HepG2 (cell line): ENCODE results near the gene SRSF8. TPM values are rescaled to one million over a fixed set of nuclear protein-coding genes. Genes with fewer than 3 reads are reported as not detected.
A peak's percentile ranks its signal among the peaks of the same experiment; 100 is the strongest.

ENCODE experiments used
- ARNT2 ChIP-seq: sonication (generic); formaldehyde crosslinking; IDR thresholded peaks from 2 replicates; pipeline ENCODE4 v1.8.0; 2022; ENCODE audit warnings: mild to moderate bottlenecking, low read depth, missing genetic modification reagents, moderate library complexity
- CENPBD1 ChIP-seq: sonication (generic); formaldehyde crosslinking; IDR thresholded peaks from 2 replicates; pipeline ENCODE4 v1.8.0; 2022; ENCODE audit warnings: missing genetic modification reagents, low read depth, mild to moderate bottlenecking, borderline replicate concordance
- EP300 ChIP-seq, 3 experiments: sonication (generic) in 1 of 3; formaldehyde crosslinking in 1 of 3; IDR thresholded peaks; 2 replicates each; pipeline versions ENCODE4 v1.5.1 to v1.6.1; 2011 to 2020; ENCODE audit warnings: low read depth in 2 of 3, low read length in 2 of 3, borderline replicate concordance in 1 of 3, improper control_type of control experiment in 1 of 3, mild to moderate bottlenecking in 1 of 3, missing genetic modification reagents in 1 of 3, moderate library complexity in 1 of 3
- GLMP ChIP-seq: sonication (generic); formaldehyde crosslinking; IDR thresholded peaks from 2 replicates; pipeline ENCODE4 v1.9.0; 2021; ENCODE audit warnings: missing genetic modification reagents, mild to moderate bottlenecking, borderline replicate concordance
- HMGXB4 ChIP-seq, 2 experiments: sonication (generic) in 1 of 2; formaldehyde crosslinking in 1 of 2; IDR thresholded peaks; 2 replicates each; pipeline versions ENCODE4 v1.4.0 to v1.6.1; 2018 to 2020; ENCODE audit warnings: missing genetic modification reagents in 2 of 2, borderline replicate concordance in 1 of 2, low read depth in 1 of 2, mild to moderate bottlenecking in 1 of 2, missing biosample characterization in 1 of 2
- NFE2L2 ChIP-seq: fragments of 150-350 bp; IDR thresholded peaks from 2 replicates; pipeline ENCODE4 v1.6.1; 2014; ENCODE audit warnings: low read length
- NR2F1 ChIP-seq, 2 experiments: fragments of 450-650 bp in 1 of 2; formaldehyde crosslinking in 1 of 2; IDR thresholded peaks; 2 replicates each; pipeline versions ENCODE4 v1.5.0 to v1.6.1; 2016 to 2020; ENCODE audit warnings: mild to moderate bottlenecking in 1 of 2, missing compliant biosample characterization in 1 of 2, missing genetic modification reagents in 1 of 2, moderate library complexity in 1 of 2
- POLR2A ChIP-seq, 2 experiments: IDR thresholded peaks; 2 replicates each; pipeline ENCODE4 v1.6.1; 2011; ENCODE audit warnings: low read depth in 2 of 2, low read length in 2 of 2, mild to moderate bottlenecking in 1 of 2, moderate library complexity in 1 of 2; ENCODE audit not compliant: insufficient read depth in 1 of 2
- RBAK ChIP-seq: sonication (generic); formaldehyde crosslinking; IDR thresholded peaks from 2 replicates; pipeline ENCODE4 v1.5.1; 2020; ENCODE audit warnings: mild to moderate bottlenecking, missing genetic modification reagents
- TARDBP ChIP-seq: sonication (generic); formaldehyde crosslinking; IDR thresholded peaks from 2 replicates; pipeline ENCODE4 v1.8.0; 2022; ENCODE audit warnings: mild to moderate bottlenecking, missing genetic modification reagents
- TCF12 ChIP-seq, 2 experiments: fragments of 450-650 bp in 1 of 2; sonication (generic) in 1 of 2; formaldehyde crosslinking in 1 of 2; IDR thresholded peaks; 2 replicates each; pipeline versions ENCODE4 v1.6.1 to v1.8.0; 2017 to 2022; ENCODE audit warnings: antibody characterized with exemption in 1 of 2, mild to moderate bottlenecking in 1 of 2, missing genetic modification reagents in 1 of 2, moderate library complexity in 1 of 2
- TFDP1 ChIP-seq: IDR thresholded peaks from 2 replicates; pipeline ENCODE4 v1.6.1; 2016; ENCODE audit warnings: missing compliant biosample characterization, missing genetic modification reagents, borderline replicate concordance
- TMF1 ChIP-seq: sonication (generic); formaldehyde crosslinking; IDR thresholded peaks from 2 replicates; pipeline ENCODE4 v1.8.1; 2022; ENCODE audit warnings: low read depth, missing genetic modification reagents
- YY1 ChIP-seq: IDR thresholded peaks from 2 replicates; pipeline ENCODE4 v1.6.1; 2011; ENCODE audit warnings: low read length, low read depth, moderate library complexity, mild to moderate bottlenecking; ENCODE audit not compliant: insufficient read depth, insufficient replicate concordance
- ZBTB14 ChIP-seq: sonication (generic); formaldehyde crosslinking; IDR thresholded peaks from 2 replicates; pipeline ENCODE4 v1.4.0; 2020; ENCODE audit warnings: missing genetic modification reagents
- ZNF296 ChIP-seq: sonication (generic); formaldehyde crosslinking; conservative IDR thresholded peaks from 2 replicates; pipeline ENCODE4 v1.5.0; 2020; ENCODE audit warnings: mild to moderate bottlenecking, missing genetic modification reagents
- ZNF333 ChIP-seq: sonication (generic); formaldehyde crosslinking; IDR thresholded peaks from 2 replicates; pipeline ENCODE4 v1.4.0; 2020; ENCODE audit warnings: mild to moderate bottlenecking, missing genetic modification reagents, borderline replicate concordance
- ZNF746 ChIP-seq: sonication (generic); formaldehyde crosslinking; IDR thresholded peaks from 2 replicates; pipeline ENCODE4 v1.8.0; 2022; ENCODE audit warnings: mild to moderate bottlenecking, missing genetic modification reagents
- ZNF788 ChIP-seq: sonication (generic); formaldehyde crosslinking; IDR thresholded peaks from 2 replicates; pipeline ENCODE4 v1.5.0; 2020; ENCODE audit warnings: mild to moderate bottlenecking, missing genetic modification reagents, borderline replicate concordance
- polyA plus RNA-seq, 8 experiments: library from polyadenylated mRNA; depleted of rRNA in 3 of 8; stranded (reverse) in 7 of 8; unstranded in 1 of 8; fragments of >200 nt; fragmentation: Illumina TruSeq in 4 of 8; extraction: Trizol in 4 of 8; gene quantifications; 2 replicates each; pipeline versions ENCODE4 v1.2.1 to v1.2.3, GENCODE V29; 2011 to 2016; ENCODE audit warnings: low read depth in 4 of 8, missing spikeins in 1 of 8, mixed read lengths in 1 of 8; ENCODE audit not compliant: insufficient read depth in 1 of 8
- total RNA-seq, 5 experiments: library from RNA; depleted of rRNA; stranded (reverse); fragments of >200 nt; fragmentation: Illumina TruSeq; extraction: Trizol; gene quantifications; 2 replicates each; pipeline ENCODE4 v1.2.3, GENCODE V29; 2016; ENCODE audit warnings: low read depth in 1 of 5

The SRSF8 gene
- total and polyA plus RNA-seq, 2 of the 13 experiments (the other 11 are each of a cell fraction or from before 2014, with no cell fraction given): 21.8 to 25.8 TPM

- TF ChIP-seq RBAK (CRISPR knock-in tag) (no peak), ZNF788 (CRISPR knock-in tag) (peak; percentile 62; the same call in 1 of the 2 replicates), GLMP (CRISPR knock-in tag) (no peak), ZNF746 (CRISPR knock-in tag) (no peak), ZBTB14 (CRISPR knock-in tag) (0 out of 2 replicates have a peak, but pooled peaks have one; percentile 49), TCF12 (IDR thresholded peaks at IDR 0.05) (no peak), TCF12 (CRISPR knock-in tag; IDR thresholded peaks at IDR 0.05) (no peak), TMF1 (CRISPR knock-in tag) (no peak), POLR2A (IDR thresholded peaks at IDR 0.05; ENCODE audit: insufficient read depth in 1 of 2, low read depth in 2 of 2, low read length in 2 of 2) (peak; percentile 60 to 66), ZNF296 (no peak), TARDBP (CRISPR knock-in tag) (no peak; the same call in 1 of the 2 replicates), NFE2L2 (no peak), NR2F1 (CRISPR knock-in tag; IDR thresholded peaks at IDR 0.05) (no peak), EP300 (IDR thresholded peaks at IDR 0.05; ENCODE audit: low read depth in 2 of 2, low read length in 2 of 2) (no peak), EP300 (CRISPR knock-in tag; IDR thresholded peaks at IDR 0.05; ENCODE audit: borderline replicate concordance) (no peak), TFDP1 (CRISPR knock-in tag) (peak; percentile 61; the same call in 1 of the 2 replicates), HMGXB4 (CRISPR knock-in tag; IDR thresholded peaks at IDR 0.05; ENCODE audit: borderline replicate concordance in 1 of 2, low read depth in 1 of 2) (peak; percentile 94 to 99), CENPBD1 (CRISPR knock-in tag) (no peak), ARNT2 (CRISPR knock-in tag) (no peak), ZNF333 (CRISPR knock-in tag) (0 out of 2 replicates have a peak, but pooled peaks have one; percentile 24), YY1 (peak; percentile 90)
Observed at GRCh38 chr11:95067039-95067840, 521 bp downstream of the SRSF8 start (continued).
